SK-N-SH (cell line): ENCODE data around the gene TSSK6.

Experiments used
- CTCF ChIP-seq: fragments of 200-600 bp; sonication (generic); IDR thresholded peaks from 2 replicates; pipeline ENCODE4 v1.6.1; 2017; ENCODE audit warnings: antibody characterized with exemption, mild to moderate bottlenecking, moderate library complexity
- EP300 ChIP-seq, 2 experiments: IDR thresholded peaks; 2 replicates each; pipeline versions ENCODE4 v1.4.0 to v1.6.1; 2012; ENCODE audit warnings: borderline replicate concordance in 1 of 2, low read depth in 1 of 2, low read length in 1 of 2
- FOXM1 ChIP-seq: IDR thresholded peaks from 2 replicates; pipeline ENCODE4 v1.4.0; 2012; ENCODE audit warnings: low read depth, mild to moderate bottlenecking
- MAX ChIP-seq: IDR thresholded peaks from 2 replicates; pipeline ENCODE4 v1.4.0; 2012; ENCODE audit warnings: low read depth
- NFIC ChIP-seq: IDR thresholded peaks from 2 replicates; pipeline ENCODE4 v1.4.0; 2012; ENCODE audit warnings: borderline replicate concordance
- PBX3 ChIP-seq: IDR thresholded peaks from 2 replicates; pipeline ENCODE4; 2012
- RCOR1 ChIP-seq: fragments of 150-350 bp; IDR thresholded peaks from 2 replicates; pipeline ENCODE4 v1.6.1; 2017; ENCODE audit warnings: antibody characterized with exemption, low read length
- REST ChIP-seq: IDR thresholded peaks from 2 replicates; pipeline ENCODE4 v1.6.1; 2012; ENCODE audit warnings: mild to moderate bottlenecking, low read depth, low read length, moderate library complexity
- SMC3 ChIP-seq: IDR thresholded peaks from 2 replicates; pipeline ENCODE4 v1.6.1; 2012; ENCODE audit warnings: low read depth, low read length, improper control_type of control experiment
- TCF12 ChIP-seq: IDR thresholded peaks from 2 replicates; pipeline ENCODE4 v1.4.0; 2012
- YY1 ChIP-seq: IDR thresholded peaks from 2 replicates; pipeline ENCODE4 v1.4.0; 2012; ENCODE audit warnings: low read depth, mild to moderate bottlenecking

- TF ChIP-seq FOXM1 (no peak), EP300 (IDR thresholded peaks at IDR 0.05; ENCODE audit: borderline replicate concordance in 1 of 2, low read depth in 1 of 2, low read length in 1 of 2) (no peak), SMC3 (no peak), PBX3 (no peak), CTCF (no peak), YY1 (no peak), NFIC (no peak), RCOR1 (no peak), TCF12 (no peak), MAX (no peak), REST (no peak)
Measured at GRCh38 chr19:19542507-19542906, 27.2 kb upstream of the TSSK6 start.
